Mammary epithelial cell (primary cell): ENCODE measurements around the gene UTS2B.

Experiments used
- CTCF ChIP-seq, 2 donors: IDR thresholded peaks in 1 of 2; conservative IDR thresholded peaks in 1 of 2; 2 replicates each; pipeline ENCODE4 v1.5.1; 2011 to 2012; ENCODE audit warnings: inconsistent platforms in 2 of 2, low read length in 2 of 2, mild to moderate bottlenecking in 2 of 2, control low read depth in 1 of 2, low read depth in 1 of 2; ENCODE audit not compliant: insufficient read depth in 1 of 2; ENCODE audit errors: extremely low read depth in 1 of 2
- EZH2 ChIP-seq: IDR thresholded peaks from 2 replicates; pipeline ENCODE4 v1.6.1; 2012; ENCODE audit warnings: low read length, inconsistent platforms, borderline replicate concordance

- TF ChIP-seq CTCF (conservative IDR thresholded peaks at IDR 0.05 in 1 of 2, IDR thresholded peaks at IDR 0.05 in 1 of 2; ENCODE audit: extremely low read depth in 1 of 2, insufficient read depth in 1 of 2, low read depth in 1 of 2, low read length in 2 of 2) (no peak), EZH2 (no peak)
Observed at GRCh38 chr3:191328383-191328961, 1.9 kb downstream of the UTS2B start.
